ENCODE data around the gene PFN1. TPM values are rescaled to one million over a fixed set of nuclear protein-coding genes. Genes with fewer than 3 reads are reported as not detected.

The PFN1 gene
- total and polyA plus RNA-seq, 9 of the 15 experiments (the other 6 are each of a cell fraction or from before 2014, with no cell fraction given) = 60.5 to 1,479 (median 456) TPM

GRCh38 chr17:4967539-4968485 lies 19.5 kb upstream of the PFN1 start, which contains the start of gene SPAG7 (continued):
- TF ChIP-seq ZNF449 (CRISPR knock-in tag; IDR thresholded peaks at IDR 0.05) = no peak
- TF ChIP-seq ZNF217 (CRISPR knock-in tag; IDR thresholded peaks at IDR 0.05) = no peak
- TF ChIP-seq MIER1 (IDR thresholded peaks at IDR 0.05; ENCODE audit: low read depth) = no peak
- no peak for TF ChIP-seq ZBTB12 (CRISPR knock-in tag; IDR thresholded peaks at IDR 0.05)
- no peak for TF ChIP-seq FIP1L1 (IDR thresholded peaks at IDR 0.05; ENCODE audit: low read depth, low read length, poor library complexity, severe bottlenecking)
- TF ChIP-seq ZC3H8 (IDR thresholded peaks at IDR 0.05) = no peak
- TF ChIP-seq EP300 (IDR thresholded peaks at IDR 0.05; ENCODE audit: low read length) = no peak
- no peak for TF ChIP-seq ZNF398 (CRISPR knock-in tag; IDR thresholded peaks at IDR 0.05)
- TF ChIP-seq ZNF695 (CRISPR knock-in tag; IDR thresholded peaks at IDR 0.05) = no peak
- no peak for TF ChIP-seq SMAD2 (IDR thresholded peaks at IDR 0.05; ENCODE audit: low read depth, low read length)
- TF ChIP-seq ZBTB26 (CRISPR knock-in tag; IDR thresholded peaks at IDR 0.05) = no peak
- peak; percentile 21 for TF ChIP-seq ASH1L (IDR thresholded peaks at IDR 0.05; ENCODE audit: borderline replicate concordance, low read depth, partially characterized antibody)
- no peak for TF ChIP-seq CBX5 (IDR thresholded peaks at IDR 0.05; ENCODE audit: borderline replicate concordance, low read depth)
